Measurements from ENCODE around the gene LRRC32.

The LRRC32 gene

GRCh38 chr11:76677458-76677765 lies 6.9 kb upstream of the LRRC32 start:
- no peak for DNase-seq

DNA sequence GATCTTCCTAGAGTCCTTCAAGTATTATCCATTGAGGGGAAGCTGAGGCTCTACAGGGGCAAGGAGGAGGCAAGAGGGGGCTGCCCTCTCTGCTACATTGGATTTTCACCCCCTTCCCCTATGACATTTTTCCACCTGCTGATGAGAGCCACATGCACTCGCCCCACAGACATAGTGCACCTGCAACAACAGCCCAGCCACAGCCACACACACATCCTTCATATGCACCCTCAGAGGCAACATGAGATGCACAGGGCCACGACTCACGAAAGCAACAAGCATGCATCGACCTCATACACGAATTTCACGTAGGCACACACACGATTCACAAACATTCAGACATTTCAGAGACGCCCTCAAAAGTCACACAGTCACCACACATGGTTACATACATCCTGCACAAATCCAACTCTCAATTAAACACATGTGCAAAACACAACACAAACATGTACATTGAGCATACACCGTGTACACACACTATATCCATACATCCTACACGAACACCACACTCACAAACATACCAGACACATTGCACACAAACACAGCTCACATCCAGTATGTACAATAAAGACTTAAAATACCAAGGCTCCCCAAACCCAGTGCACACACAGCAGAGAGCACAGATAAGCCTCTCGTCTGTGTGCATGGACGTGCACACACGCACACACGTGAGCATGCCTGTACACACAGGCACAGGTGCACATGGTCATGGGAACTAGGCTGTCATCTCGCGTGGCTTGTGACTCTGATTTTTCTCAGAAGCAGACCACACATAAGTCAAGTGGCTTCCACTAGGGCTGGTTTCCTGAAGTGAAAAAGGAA lies 6.3 kb upstream of the LRRC32 start:
- no peak for DNase-seq

DNA sequence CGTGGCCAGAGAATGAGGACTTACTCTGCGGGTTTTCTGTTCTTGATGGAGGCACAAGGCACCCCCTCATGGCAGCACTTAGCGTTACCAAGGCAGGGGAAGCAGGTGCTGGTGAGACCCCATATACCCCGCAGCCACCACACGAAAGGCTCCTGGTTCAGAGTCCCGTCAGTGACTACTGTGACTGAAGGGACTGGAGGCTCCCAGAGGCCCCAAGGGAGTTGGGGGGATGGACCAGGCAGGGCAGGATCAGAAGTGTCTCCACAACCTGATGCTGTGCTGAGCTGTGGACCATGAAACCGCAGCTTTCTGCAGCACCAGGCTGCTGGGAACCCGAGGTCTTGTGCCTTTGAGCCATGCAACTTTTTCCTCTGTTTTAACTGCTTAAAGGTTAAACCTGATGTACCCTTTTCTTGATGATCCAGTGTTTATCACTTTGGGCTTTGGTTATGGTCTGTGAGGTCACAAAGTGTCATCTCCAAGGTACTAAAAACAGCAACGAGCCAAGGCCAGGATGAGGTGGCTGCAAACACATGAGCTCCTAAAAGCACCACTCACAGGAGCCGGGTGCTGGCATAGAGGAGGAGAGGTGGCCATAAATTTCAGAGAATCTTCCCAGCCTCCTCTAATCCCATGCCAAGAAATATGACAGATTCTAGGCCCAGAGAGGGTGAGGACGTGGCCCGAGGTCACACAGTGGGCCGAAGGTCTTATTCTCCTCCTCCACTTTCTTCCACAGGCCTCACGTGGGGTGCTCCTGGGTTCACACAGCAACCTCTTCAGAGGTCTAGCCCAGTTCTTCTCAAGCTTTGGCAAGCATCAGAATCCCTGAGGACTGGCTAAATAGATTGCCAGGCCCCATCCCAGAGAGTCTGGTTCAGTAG lies 4.2 kb upstream of the LRRC32 start:
- DNase-seq = no peak

DNA sequence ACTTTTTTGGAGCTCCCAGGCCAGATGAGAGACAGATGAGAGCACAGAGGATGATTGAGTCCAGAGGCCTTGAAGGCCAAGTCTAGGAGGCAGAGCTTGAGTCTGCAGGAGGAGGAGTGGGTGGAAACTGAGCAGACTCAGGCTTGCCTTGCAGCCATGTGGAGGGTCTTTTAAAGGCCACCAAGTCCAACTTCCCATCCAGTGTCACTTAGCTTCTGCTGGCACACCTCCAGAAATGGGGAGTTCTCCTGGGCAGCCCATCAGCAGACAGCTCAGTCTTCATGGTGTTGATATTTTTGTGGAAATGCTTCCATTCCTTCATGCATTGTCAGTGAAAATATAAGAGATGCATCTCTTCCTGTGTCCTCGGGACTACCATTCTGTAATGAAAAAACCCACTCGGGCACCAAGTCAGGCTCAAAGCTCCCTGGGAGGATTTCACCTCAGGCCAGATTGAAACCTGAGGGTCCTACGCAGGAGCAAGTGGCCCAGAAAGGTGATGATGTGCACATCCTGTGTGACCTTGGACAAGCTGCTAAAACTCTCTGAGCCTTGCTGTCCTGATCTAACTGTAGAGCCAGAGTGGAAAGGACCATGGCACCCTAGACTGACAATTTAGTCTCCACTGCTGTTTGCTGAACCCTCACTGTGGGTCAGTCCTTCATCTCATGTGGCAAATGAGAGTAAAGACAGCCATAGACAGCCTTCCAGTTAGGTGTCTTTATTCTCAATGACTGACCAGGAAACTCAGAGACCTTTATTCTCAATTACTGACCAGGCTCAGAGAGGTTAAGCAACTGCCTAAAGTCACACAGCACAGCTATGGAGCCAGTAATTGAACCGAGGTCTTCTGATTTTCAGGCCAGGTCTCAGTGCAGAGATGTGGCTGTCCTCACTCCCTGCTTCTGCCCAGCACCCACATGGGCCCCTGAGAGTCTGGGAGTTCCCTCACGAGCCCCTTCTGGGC lies 2.9 kb upstream of the LRRC32 start:
- DNase-seq = no peak

GRCh38 chr11:76672431-76673175 lies 2.1 kb upstream of the LRRC32 start:
- DNase-seq = no peak

DNA sequence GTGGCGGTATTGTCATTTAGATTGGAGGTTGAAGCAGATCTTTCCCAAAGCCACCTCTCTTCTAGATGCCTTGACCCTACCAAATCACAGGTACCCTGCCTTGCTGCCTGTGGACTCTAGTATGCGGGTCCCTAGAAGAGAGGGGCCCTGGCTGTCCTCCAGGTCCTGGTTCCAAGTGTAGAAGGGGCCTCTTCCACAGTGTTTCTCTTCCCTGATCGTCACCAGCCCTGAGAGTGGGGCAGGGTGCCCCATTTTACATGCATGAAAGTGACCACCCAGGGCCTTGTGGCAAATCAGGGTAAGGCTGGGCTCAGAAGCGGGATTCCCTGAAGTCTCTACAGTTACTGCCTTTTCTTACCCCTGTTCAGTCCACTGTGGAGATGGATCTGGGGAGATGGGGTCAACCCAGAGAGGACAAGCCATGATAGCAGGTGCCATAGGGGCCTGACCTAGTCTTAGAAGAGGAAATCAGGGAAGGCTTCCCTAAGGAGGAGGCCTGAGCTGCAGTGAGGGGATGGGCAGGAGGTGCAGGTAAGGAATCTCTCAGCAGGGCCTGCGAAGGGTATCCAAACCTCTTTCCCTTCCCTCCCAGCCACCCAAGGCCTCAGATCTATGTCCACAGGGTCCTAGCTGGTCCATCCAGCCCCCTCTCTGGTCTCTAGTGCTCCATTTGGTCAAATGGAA lies 1.2 kb upstream of the LRRC32 start:
- no peak for DNase-seq

DNA sequence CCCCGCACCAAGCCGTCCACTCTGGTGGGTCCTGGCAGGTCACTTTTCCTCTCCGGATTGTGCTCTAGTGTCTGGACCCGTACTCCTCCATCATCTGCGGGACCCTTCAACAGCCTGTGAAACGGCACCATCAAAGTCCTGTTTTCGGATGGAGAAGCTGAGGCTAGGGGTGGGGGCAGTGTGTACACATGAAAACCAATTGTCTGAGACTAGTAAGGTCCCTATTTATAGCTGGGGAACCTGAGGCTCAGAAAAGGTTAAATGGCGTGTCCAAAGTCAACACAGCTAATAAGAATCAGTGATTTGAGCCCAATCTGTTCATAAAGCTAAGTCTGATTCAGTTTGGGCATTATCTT lies 668 bp upstream of the LRRC32 start:
- no peak for DNase-seq

DNA sequence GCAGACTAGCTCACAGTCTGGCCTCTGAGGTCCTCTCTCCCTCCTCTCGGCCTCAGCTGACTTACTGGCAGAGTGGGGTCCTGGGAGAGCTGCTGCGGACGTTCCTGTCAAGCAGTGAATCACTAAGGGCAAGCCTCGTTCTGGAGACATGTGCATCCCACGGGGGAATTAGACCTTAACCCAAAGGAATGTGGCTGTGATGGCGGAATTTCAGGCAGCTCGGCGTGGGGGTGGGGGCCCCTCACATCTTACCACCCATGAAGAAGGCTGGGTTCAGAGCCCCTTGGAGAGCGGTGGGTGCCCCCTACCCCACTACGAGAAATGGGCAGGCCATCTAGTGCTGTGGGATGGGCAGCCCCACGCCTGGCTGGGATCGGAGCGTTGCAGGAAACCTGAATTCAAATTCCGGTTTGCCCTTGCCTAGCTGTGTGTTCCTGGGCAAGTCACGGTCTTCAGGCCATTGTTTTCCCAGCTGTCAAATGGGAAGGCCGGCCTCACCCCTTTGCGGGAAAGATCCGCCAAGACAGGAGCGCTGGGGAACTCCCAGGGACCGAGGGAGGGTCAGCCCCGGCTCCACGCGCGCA lies 554 bp downstream of the LRRC32 start:
- no peak for DNase-seq

GRCh38 chr11:76668362-76669155 lies 2.0 kb downstream of the LRRC32 start:
- no peak for DNase-seq

- DNase-seq = no peak
Observed at GRCh38 chr11:76667856-76668255, 2.7 kb downstream of the LRRC32 start.

DNA sequence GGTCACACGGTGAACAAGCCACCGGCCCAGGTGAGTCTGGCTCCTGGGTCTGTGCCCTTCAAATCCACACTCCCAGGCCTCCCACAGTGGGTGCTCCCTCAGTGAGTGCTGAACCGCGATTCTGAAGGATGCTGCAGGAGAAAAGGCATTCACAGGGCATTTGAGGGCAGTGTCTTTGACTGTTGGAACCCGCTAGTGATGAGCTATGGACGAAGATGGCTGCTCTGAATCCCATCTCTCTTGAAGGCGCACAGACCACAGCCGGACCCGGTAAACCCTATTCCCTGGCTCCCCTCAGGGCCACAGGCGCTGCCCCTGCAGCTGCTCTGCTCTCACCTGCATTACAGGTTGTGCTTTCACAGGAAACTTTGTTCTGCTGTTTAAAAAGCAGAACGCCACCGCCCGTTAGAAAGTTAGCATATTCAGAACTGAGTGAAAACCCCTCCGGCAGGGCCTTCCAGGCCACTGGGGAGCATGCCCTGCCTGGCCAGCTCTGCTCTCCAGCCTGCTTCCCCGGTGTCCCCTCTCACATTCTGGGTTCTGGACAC lies 3.2 kb downstream of the LRRC32 start:
- DNase-seq = no peak

DNA sequence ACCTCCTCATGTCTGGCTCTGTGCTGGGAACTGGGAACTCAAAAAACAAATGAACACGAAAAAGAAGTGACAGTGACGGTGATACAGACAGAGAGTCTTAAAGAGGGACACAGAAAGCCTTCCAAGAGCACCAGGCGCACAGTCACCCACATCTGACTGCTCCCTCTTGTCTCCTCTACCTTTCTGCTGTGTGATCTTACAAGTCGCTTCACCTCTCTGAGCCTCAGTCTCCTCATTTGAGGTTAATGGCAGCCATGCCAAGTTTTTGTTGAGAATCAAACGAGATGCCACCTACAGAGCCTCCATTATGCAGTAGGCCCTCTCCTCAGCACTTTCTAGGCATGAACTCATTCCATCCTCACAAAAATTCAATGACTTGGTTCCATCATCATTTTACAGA lies 3.7 kb downstream of the LRRC32 start:
- DNase-seq = no peak

DNA sequence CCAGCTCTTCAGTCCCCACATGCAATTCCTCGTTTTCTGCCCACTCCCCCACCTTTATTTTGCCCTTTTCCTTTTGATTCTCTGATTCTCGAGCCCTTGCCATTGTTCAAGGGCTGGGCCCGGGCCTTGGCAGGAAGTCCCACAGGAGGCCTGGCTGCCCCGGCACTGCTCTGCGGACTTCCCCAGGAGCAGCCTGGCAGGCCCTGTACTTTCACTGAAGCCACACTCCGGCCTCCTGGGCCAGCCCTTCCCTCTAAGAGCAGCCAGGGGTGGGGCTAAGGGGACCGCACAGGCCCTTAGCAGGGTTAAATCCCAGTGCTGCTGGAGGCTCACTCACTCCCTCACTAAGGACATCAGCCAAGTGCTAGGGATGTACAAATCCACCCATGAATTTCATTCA lies 4.1 kb downstream of the LRRC32 start:
- no peak for DNase-seq

- DNase-seq = no peak
Observed at GRCh38 chr11:76665921-76666351, 4.6 kb downstream of the LRRC32 start.

- DNase-seq = no peak
Observed at GRCh38 chr11:76665172-76665571, 5.4 kb downstream of the LRRC32 start.

DNA sequence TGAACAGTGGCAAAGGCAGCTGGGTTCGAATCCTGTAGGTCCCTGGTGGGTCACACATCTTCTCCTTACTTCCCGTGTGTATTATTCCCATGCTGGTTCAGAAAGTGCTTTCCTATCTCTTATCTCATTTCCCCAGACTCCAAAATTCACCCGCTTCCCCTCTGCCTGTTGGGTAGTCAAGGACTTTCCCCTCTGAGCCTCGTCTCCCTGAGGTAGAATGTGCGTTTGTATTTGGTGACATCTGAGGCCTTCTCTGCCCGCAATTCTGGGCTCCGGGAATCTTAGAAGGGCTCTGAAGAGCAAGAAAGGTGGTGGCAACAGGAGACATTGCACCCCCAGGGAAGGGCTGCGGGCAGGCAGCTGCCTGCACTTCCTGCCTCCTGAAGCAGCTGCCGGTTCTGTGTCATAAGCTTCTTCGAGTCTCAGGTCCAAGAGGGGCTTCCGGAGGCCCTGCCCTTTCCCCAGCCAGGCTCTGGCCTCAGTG lies 5.9 kb downstream of the LRRC32 start:
- peak in 1 of 2 experiments; percentile 34 for DNase-seq

DNA sequence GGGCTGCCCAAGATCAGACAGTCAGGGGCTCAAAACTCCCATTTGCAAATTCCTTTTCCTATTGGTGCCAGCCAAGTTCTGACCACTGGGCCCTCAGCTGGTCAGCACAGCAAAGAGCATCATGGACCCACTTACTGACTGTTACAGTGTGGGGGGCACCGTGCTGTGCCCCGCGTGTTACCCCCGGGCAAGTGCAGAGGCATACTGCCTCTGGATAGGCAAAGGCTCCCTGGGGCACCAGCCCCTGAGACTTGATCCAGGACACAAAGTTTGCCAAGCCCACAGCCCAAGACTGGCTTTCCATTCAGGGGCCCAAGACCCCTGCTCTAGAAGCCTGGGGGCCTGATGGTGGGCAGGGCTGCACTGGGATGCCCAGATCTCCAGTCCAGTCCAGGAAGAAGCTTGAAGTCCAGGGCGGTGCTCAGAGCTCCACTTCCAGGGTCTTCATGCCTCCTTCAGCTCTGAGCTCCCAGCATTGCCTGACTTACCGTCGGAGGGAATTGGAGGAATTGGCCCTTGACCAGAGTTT lies 6.6 kb downstream of the LRRC32 start:
- no peak for DNase-seq

DNA sequence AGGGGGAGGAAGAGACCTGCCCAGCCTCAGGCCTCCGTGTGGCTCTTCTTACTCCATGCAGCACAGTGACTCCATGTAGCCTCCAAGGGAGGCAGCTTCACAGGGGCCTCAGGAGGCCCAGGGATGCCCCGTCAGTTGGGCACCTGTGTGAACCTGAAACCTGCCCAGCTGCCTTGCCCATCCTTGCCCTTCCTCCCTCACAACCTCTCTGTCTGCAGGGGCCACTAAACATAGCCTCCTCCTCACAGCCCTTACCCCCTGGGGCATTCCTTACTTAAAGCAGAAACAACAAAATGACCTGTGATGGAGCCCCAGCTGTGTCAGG lies 7.1 kb downstream of the LRRC32 start:
- no peak for DNase-seq

DNA sequence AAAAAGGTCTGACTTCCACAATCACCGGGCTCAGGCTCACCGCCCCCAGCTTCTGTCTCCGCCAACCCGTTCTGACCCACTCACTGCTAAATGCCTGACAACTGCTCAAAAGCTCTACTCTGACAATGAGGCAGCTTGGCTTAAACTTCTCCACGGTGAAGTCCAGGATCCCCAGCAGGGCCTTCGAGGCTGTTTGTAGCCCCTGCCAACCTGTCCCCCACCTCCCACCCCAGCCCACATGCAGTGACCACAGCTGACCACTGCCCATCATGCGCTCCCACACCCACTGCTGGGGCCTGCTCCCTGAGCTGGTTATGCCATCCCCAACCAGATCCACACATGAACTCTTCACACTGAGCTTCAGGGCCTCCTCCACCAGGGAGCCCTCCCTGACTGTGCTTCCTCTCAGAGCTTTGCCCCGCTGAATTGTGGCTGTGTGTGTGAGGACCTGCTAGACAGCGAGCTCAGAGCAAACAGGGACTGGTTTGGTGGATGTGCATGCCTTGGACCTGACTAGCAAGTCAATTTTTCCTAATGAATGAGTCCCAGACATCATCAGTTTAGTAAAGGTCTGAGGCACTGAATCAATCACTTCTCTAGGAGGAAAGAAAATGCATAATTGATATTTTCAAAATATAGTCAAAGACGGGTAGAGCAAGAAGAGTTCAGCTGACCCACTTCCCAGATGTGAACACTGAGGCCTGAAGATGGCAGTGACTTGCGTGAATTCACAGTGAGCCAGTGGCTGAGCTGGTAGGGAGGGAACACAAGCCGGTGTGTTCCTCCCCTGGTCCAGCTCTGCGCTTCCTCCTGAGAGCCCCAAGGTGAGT lies 7.7 kb downstream of the LRRC32 start:
- DNase-seq = no peak
